Cerebellar cortex (tissue), 1 donor: Measurements from ENCODE around the gene POMGNT1.

Experiments used
- DNase-seq: peaks from one replicate; pipeline ENCODE4 v3.0.0-alpha.2; 2015; ENCODE audit warnings: low spot score

POMGNT1 gene

GRCh38 chr1:46210561-46210960 is 12.3 kb upstream of the POMGNT1 start:
- peak; percentile 65 for DNase-seq

GRCh38 chr1:46206399-46206798 is 8.2 kb upstream of the POMGNT1 start:
- no peak for DNase-seq

GRCh38 chr1:46205791-46206190 is 7.6 kb upstream of the POMGNT1 start:
- no peak for DNase-seq

- no peak for DNase-seq
Observed at GRCh38 chr1:46205141-46205540, 6.9 kb upstream of the POMGNT1 start.

GRCh38 chr1:46204406-46204742 is 6.1 kb upstream of the POMGNT1 start:
- DNase-seq = peak; percentile 63

- DNase-seq = peak; percentile 56
Observed at GRCh38 chr1:46203738-46204405, 5.6 kb upstream of the POMGNT1 start.

GRCh38 chr1:46199233-46199749 is 1.1 kb upstream of the POMGNT1 start:
- no peak for DNase-seq

- DNase-seq = no peak
Observed at GRCh38 chr1:46197560-46197963, 672 bp downstream of the POMGNT1 start.

- DNase-seq = no peak
Observed at GRCh38 chr1:46196609-46197008, 1.6 kb downstream of the POMGNT1 start.

GRCh38 chr1:46194641-46195193 is 3.5 kb downstream of the POMGNT1 start:
- DNase-seq = no peak

- no peak for DNase-seq
Observed at GRCh38 chr1:46193984-46194570, 4.2 kb downstream of the POMGNT1 start.

GRCh38 chr1:46193285-46193684 is 4.9 kb downstream of the POMGNT1 start:
- DNase-seq = no peak

- no peak for DNase-seq
Observed at GRCh38 chr1:46192171-46192570, 6.1 kb downstream of the POMGNT1 start.

- DNase-seq = no peak
Observed at GRCh38 chr1:46191033-46191701, 7.1 kb downstream of the POMGNT1 start.

- no peak for DNase-seq
Observed at GRCh38 chr1:46190539-46190938, 7.7 kb downstream of the POMGNT1 start.

GRCh38 chr1:46188295-46189030 is 9.8 kb downstream of the POMGNT1 start:
- DNase-seq = no peak

- no peak for DNase-seq
Observed at GRCh38 chr1:46187106-46187869, 10.9 kb downstream of the POMGNT1 start.

- no peak for DNase-seq
Observed at GRCh38 chr1:46186076-46186475, 12.2 kb downstream of the POMGNT1 start.

- DNase-seq = no peak
Observed at GRCh38 chr1:46184920-46185658, 13.1 kb downstream of the POMGNT1 start.

GRCh38 chr1:46183926-46184557 is 14.2 kb downstream of the POMGNT1 start:
- DNase-seq = no peak
